Neural cell (in vitro differentiated cells): Measurements from ENCODE around the gene TUBB1.
"Not testable (repeated sequence)": the region's sequence is repeated elsewhere in the genome, so short reads cannot be mapped to it uniquely, and the experiment has no call there.

ENCODE experiments used
- EP300 ChIP-seq: fragments of 450-650 bp; conservative IDR thresholded peaks from 2 replicates; pipeline ENCODE4 v1.6.1; 2014; ENCODE audit warnings: antibody characterized with exemption, mild to moderate bottlenecking, moderate library complexity; ENCODE audit not compliant: poor library complexity, severe bottlenecking
- EZH2 ChIP-seq: fragments of 200-600, 300-800 bp; shearing (Covaris generic), sonication (generic); IDR thresholded peaks from 2 replicates; pipeline ENCODE4 v1.6.1; 2014; ENCODE audit warnings: antibody characterized with exemption, low read length, borderline replicate concordance, mild to moderate bottlenecking; ENCODE audit not compliant: insufficient read depth, poor library complexity, severe bottlenecking
- RAD21 ChIP-seq: fragments of 450-650 bp; conservative IDR thresholded peaks from 2 replicates; pipeline ENCODE4 v1.6.1; 2014; ENCODE audit warnings: antibody characterized with exemption, mild to moderate bottlenecking, moderate library complexity
- TF ChIP-seq, protein P1 (sequence below): fragments of 450-650 bp; IDR thresholded peaks from 2 replicates; pipeline ENCODE4 v1.5.1; 2014; ENCODE audit warnings: antibody characterized with exemption, mild to moderate bottlenecking, moderate library complexity; ENCODE audit not compliant: poor library complexity, severe bottlenecking
- TF ChIP-seq, protein P2 (sequence below): IDR thresholded peaks from 2 replicates; pipeline ENCODE4 v1.6.1; 2012; ENCODE audit warnings: borderline replicate concordance

DNA sequence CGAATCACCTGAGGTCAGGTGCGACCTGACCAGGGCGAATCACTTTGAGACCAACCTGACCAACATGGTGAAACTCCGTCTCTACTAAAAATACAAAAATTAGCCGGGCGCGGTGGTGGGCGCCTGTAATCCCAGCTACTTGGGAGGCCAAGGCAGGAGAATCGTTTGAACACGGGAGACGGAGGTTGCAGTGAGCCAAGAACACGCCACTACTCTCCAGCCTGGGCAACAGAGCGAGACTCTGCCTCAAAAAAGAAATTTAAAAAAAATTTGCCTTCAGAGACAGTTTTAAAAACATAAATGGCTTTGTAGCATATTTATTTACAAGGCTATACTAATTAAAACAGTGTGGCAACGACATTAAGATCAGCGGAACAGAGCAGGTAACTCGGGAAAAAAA, 22.3 kb downstream of the TUBB1 start:
- TF ChIP-seq, protein P1, sequence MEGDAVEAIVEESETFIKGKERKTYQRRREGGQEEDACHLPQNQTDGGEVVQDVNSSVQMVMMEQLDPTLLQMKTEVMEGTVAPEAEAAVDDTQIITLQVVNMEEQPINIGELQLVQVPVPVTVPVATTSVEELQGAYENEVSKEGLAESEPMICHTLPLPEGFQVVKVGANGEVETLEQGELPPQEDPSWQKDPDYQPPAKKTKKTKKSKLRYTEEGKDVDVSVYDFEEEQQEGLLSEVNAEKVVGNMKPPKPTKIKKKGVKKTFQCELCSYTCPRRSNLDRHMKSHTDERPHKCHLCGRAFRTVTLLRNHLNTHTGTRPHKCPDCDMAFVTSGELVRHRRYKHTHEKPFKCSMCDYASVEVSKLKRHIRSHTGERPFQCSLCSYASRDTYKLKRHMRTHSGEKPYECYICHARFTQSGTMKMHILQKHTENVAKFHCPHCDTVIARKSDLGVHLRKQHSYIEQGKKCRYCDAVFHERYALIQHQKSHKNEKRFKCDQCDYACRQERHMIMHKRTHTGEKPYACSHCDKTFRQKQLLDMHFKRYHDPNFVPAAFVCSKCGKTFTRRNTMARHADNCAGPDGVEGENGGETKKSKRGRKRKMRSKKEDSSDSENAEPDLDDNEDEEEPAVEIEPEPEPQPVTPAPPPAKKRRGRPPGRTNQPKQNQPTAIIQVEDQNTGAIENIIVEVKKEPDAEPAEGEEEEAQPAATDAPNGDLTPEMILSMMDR: not testable (repeated sequence)
- TF ChIP-seq EZH2, EP300, RAD21: not testable (repeated sequence)
- TF ChIP-seq, protein P2, sequence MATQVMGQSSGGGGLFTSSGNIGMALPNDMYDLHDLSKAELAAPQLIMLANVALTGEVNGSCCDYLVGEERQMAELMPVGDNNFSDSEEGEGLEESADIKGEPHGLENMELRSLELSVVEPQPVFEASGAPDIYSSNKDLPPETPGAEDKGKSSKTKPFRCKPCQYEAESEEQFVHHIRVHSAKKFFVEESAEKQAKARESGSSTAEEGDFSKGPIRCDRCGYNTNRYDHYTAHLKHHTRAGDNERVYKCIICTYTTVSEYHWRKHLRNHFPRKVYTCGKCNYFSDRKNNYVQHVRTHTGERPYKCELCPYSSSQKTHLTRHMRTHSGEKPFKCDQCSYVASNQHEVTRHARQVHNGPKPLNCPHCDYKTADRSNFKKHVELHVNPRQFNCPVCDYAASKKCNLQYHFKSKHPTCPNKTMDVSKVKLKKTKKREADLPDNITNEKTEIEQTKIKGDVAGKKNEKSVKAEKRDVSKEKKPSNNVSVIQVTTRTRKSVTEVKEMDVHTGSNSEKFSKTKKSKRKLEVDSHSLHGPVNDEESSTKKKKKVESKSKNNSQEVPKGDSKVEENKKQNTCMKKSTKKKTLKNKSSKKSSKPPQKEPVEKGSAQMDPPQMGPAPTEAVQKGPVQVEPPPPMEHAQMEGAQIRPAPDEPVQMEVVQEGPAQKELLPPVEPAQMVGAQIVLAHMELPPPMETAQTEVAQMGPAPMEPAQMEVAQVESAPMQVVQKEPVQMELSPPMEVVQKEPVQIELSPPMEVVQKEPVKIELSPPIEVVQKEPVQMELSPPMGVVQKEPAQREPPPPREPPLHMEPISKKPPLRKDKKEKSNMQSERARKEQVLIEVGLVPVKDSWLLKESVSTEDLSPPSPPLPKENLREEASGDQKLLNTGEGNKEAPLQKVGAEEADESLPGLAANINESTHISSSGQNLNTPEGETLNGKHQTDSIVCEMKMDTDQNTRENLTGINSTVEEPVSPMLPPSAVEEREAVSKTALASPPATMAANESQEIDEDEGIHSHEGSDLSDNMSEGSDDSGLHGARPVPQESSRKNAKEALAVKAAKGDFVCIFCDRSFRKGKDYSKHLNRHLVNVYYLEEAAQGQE: not testable (repeated sequence)
